T-helper 2 cell treated with Interferon-gamma antibody and Interleukin-4, amounts not matched to agents 5 μg/mL and 100 μg/mL, for 36 hours (primary cell): ENCODE results near the gene MCF2.

Experiments
- DNase-seq: peaks from one replicate; pipeline ENCODE4 v3.0.0; 2021; ENCODE audit warnings: low spot score
- H3K27ac Mint-ChIP-seq: one replicate; pipeline ENCODE4 v1.8.0; 2021; ENCODE audit warnings: mild to moderate bottlenecking, mixed read lengths
- H3K27me3 Mint-ChIP-seq: one replicate; pipeline ENCODE4 v1.8.0; 2021; ENCODE audit warnings: low read depth, mixed read lengths
- H3K36me3 Mint-ChIP-seq: one replicate; pipeline ENCODE4 v1.8.0; 2021; ENCODE audit warnings: low read depth, mixed read lengths
- H3K4me1 Mint-ChIP-seq: one replicate; pipeline ENCODE4 v1.8.0; 2021; ENCODE audit warnings: low read depth, mixed read lengths
- H3K4me3 Mint-ChIP-seq: one replicate; pipeline ENCODE4 v1.8.0; 2022; ENCODE audit warnings: mild to moderate bottlenecking, moderate library complexity, mixed read lengths
- H3K9me3 Mint-ChIP-seq: one replicate; pipeline ENCODE4 v1.8.0; 2021; ENCODE audit warnings: mixed read lengths

MCF2 gene

DNA sequence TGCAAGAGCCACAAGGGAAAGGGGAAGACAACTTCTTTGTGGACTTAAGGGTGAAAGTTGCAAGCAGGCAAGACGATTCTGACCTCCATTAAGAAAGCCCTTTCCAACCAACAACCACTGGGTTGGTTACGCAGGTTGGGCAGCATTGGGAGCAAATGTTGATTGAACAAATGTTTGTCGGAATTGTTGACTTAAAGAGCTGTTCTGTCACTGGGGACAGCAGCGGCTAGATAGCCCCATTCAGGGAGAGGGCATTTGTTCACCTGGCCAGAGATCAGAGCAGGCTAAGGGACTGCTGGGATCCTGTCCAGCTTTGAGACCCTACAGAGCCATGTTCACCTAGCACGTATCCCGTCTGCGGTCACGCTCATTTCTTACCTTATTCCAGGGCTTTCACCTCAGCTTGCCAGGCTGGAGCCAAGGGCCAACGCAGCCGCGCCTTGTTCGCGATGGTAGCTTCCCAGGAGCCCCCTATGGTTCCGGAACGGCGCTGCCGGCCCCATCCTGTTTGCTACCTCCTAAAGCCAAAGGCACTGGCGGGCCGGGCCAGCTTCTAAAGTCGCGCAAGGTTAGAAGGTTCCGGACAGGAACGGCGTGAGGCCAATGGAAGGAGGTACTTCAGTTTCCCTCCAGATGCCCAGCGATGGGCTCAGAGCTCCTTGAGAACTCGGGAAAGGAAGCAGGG, 152.8 kb downstream of the MCF2 start:
- peaks cover 7% of the 10 kb centered on the region for H3K4me1 Mint-ChIP-seq
- H3K4me3 Mint-ChIP-seq = no peak overlapping the region
- no peaks in the 10 kb centered on the region for H3K27me3 Mint-ChIP-seq
- no peaks in the 10 kb centered on the region for H3K9me3 Mint-ChIP-seq
- H3K27ac Mint-ChIP-seq = no peak overlapping the region
- no peaks in the 10 kb centered on the region for H3K36me3 Mint-ChIP-seq
- DNase-seq = no peak

DNA sequence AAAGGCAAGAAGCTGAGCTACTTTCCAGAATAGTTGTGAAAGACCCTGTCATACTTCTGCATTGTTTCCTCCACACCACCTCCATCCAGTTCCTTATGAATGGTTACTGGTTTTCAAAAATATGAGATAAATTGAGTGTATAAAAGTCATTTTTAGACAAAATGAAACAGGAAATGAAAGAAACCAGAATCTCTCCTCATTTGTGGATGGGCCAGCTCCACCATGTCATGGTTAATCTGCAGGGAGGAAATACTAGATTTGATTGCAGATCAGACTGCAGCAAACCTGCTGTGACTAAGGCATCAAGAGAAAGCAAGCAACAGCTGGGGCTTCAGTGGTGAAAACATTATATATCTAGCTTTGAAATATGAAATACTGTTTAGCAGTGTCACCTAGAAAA, 153.6 kb downstream of the MCF2 start:
- DNase-seq = no peak
- H3K36me3 Mint-ChIP-seq = no peaks in the 10 kb centered on the region
- H3K4me3 Mint-ChIP-seq = no peak overlapping the region
- H3K27me3 Mint-ChIP-seq = no peaks in the 10 kb centered on the region
- peaks cover 7% of the 10 kb centered on the region for H3K4me1 Mint-ChIP-seq
- no peak overlapping the region for H3K27ac Mint-ChIP-seq
- no peaks in the 10 kb centered on the region for H3K9me3 Mint-ChIP-seq

DNA sequence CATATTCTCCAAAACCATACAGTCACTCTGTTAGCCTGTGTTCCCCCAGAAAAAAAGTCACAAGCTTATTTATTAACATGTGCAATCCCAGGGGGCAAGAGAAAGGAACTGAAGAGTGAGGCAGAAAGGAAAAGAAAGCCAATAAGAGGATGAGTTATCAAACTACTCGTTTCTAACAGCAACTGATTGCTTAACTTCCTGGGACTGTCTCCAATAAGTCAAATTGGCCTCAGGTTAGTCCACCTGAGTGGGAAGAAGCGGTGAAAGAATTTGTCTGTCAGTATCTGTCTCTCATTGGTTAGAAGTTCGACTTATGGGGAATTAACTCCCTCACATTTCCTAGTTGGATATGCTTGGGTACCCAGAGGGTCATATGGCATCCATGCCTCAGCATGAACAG, 163.4 kb downstream of the MCF2 start:
- Mint-ChIP-seq H3K4me3 (no peak overlapping the region), H3K36me3 (no peaks in the 10 kb centered on the region), H3K27me3 (no peaks in the 10 kb centered on the region), H3K9me3 (no peaks in the 10 kb centered on the region), H3K27ac (no peak overlapping the region), H3K4me1 (no peaks in the 10 kb centered on the region)
- DNase-seq = no peak

DNA sequence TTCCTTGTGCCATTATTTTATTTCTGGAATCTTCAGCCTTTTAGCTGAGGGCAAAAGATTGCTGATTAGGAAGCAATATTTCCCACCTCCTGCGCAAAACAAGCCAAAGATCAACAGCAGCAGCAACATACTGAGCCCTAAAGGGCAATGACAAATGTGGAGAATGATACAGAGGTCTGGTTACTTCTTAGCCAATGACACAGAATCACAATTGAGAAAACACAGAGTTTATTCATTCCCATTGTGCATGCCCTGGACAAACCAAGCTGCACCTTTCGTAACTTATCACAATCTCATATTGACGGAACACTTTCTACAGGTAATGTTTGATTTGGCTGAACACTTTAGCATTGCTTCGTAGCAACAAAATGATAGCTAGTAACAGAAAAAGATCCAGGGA, 164.0 kb downstream of the MCF2 start:
- Mint-ChIP-seq H3K27ac (no peak overlapping the region), H3K27me3 (no peaks in the 10 kb centered on the region), H3K9me3 (no peaks in the 10 kb centered on the region), H3K4me1 (no peaks in the 10 kb centered on the region), H3K4me3 (no peak overlapping the region), H3K36me3 (no peaks in the 10 kb centered on the region)
- no peak for DNase-seq

DNA sequence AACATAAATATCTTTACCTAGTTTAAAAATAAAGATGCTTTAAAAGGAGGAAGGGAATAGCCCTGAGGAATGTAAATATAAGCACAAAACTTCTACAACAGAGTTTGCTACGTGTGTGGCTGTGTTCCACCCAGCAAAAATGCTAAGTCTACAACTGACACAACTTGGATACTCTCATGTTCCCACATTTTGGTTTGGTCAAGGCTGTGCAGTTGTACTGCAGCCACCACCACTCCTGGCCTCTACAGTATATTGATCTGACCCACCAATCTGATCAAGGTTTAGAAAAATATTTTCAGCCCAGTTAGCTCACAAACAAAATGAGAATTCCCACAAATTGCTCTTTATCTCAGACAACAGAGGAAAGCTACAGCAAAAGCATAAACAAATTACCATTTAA, 165.3 kb downstream of the MCF2 start:
- no peaks in the 10 kb centered on the region for H3K36me3 Mint-ChIP-seq
- no peaks in the 10 kb centered on the region for H3K9me3 Mint-ChIP-seq
- DNase-seq = no peak
- no peaks in the 10 kb centered on the region for H3K4me1 Mint-ChIP-seq
- H3K27me3 Mint-ChIP-seq = no peaks in the 10 kb centered on the region
- H3K4me3 Mint-ChIP-seq = no peak overlapping the region
- no peak overlapping the region for H3K27ac Mint-ChIP-seq

DNA sequence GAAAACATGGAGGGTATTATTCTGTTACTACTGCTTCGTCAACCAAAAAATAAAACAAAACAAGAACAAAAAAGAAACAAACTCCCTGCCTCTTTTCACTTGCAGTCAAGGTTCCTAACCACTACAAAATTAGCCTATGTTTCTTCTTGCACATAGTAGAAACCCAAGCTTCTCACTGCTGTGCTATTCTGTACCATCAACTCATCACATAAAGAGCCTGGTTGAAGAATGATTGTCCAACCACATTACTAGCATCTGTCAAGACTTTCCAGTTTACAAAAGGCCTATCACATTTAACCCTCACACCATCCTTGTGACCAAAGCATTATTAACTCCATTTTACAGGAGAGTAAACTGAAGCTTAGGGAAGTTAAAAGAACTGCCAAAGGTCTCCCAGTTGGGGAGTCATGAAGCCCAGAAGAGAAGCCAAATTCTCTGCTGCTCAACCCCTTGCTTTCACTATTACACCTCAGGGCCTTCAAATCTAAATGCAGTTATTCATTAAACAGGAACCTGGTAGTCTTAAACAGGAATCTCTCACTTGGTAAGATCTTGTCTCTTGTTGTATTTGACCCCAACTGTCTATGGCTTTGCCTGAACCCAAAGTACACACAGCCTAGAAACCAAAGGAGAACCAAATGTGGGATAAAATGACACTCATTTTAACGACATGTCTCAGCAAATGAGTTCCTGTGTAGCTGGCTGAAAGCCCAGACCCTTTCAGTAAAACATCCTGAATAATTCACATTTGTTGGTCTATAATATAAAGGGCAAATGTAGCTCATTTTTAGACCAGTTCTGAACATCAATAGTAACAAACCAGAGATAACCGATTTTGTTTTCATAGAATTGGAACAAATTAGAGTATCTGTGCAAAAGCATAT, 168.8 kb downstream of the MCF2 start:
- Mint-ChIP-seq H3K27ac (no peak overlapping the region), H3K36me3 (no peaks in the 10 kb centered on the region), H3K27me3 (no peaks in the 10 kb centered on the region), H3K4me1 (no peaks in the 10 kb centered on the region), H3K9me3 (no peaks in the 10 kb centered on the region), H3K4me3 (no peak overlapping the region)
- DNase-seq = no peak

DNA sequence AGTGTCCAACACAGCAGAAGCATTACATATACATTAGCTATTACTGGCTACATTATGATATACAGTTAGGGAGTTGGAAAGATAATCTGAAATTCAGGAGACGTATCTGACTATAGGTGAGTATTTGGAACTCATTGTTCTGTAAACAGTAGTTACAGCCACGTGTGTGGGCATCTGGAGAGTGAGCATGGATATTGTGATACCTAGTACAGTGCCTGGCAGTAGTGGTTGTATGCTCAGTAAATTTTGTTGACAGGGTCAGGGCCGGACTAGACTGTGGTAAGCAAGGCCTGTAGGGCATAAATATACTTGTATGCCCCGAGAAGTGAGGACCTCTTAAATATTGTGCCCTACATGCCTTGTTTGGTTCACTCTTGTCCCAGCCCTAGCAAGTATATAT, 174.5 kb downstream of the MCF2 start:
- H3K4me1 Mint-ChIP-seq = no peaks in the 10 kb centered on the region
- no peaks in the 10 kb centered on the region for H3K36me3 Mint-ChIP-seq
- DNase-seq = no peak
- H3K27me3 Mint-ChIP-seq = no peaks in the 10 kb centered on the region
- H3K27ac Mint-ChIP-seq = no peak overlapping the region
- H3K4me3 Mint-ChIP-seq = no peak overlapping the region
- H3K9me3 Mint-ChIP-seq = no peaks in the 10 kb centered on the region

DNA sequence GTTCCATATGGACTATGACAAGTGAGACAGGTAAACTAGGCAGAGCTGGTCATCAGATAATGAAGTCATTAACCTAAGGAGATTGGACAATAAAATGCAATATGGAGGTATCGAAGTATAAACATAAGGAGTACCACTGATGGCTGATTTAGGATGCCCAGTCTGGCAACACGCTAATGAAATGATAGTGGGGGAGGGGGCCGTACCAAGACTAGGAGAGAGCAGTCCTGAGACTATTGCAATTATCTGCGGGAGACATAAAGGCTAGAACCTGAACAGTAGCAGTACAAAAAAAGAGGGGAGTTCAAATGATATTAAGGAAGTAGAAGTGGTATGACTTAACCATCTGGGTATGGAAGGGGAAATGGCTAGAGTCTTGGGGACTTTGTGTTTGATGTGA, 175.1 kb downstream of the MCF2 start:
- H3K9me3 Mint-ChIP-seq = no peaks in the 10 kb centered on the region
- no peak for DNase-seq
- H3K27me3 Mint-ChIP-seq = no peaks in the 10 kb centered on the region
- H3K27ac Mint-ChIP-seq = no peak overlapping the region
- H3K36me3 Mint-ChIP-seq = no peaks in the 10 kb centered on the region
- H3K4me1 Mint-ChIP-seq = no peaks in the 10 kb centered on the region
- no peak overlapping the region for H3K4me3 Mint-ChIP-seq
